Measurements from ENCODE around the gene KLHDC10.
"Not testable (repeated sequence)": the region's sequence is repeated elsewhere in the genome, so short reads cannot be mapped to it uniquely, and the experiment has no call there.

Gene KLHDC10

GRCh38 chr7:130143334-130143732, 73.0 kb downstream of the KLHDC10 start:
- TF ChIP-seq, protein P1, sequence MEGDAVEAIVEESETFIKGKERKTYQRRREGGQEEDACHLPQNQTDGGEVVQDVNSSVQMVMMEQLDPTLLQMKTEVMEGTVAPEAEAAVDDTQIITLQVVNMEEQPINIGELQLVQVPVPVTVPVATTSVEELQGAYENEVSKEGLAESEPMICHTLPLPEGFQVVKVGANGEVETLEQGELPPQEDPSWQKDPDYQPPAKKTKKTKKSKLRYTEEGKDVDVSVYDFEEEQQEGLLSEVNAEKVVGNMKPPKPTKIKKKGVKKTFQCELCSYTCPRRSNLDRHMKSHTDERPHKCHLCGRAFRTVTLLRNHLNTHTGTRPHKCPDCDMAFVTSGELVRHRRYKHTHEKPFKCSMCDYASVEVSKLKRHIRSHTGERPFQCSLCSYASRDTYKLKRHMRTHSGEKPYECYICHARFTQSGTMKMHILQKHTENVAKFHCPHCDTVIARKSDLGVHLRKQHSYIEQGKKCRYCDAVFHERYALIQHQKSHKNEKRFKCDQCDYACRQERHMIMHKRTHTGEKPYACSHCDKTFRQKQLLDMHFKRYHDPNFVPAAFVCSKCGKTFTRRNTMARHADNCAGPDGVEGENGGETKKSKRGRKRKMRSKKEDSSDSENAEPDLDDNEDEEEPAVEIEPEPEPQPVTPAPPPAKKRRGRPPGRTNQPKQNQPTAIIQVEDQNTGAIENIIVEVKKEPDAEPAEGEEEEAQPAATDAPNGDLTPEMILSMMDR (IDR thresholded peaks at IDR 0.05; ENCODE audit: low read depth, low read length, missing control alignments): no peak
- H3K4me3 ChIP-seq (ENCODE audit: low read depth, low read length): no peak overlapping the region
- no peak for DNase-seq (ENCODE audit: low read depth)

DNA sequence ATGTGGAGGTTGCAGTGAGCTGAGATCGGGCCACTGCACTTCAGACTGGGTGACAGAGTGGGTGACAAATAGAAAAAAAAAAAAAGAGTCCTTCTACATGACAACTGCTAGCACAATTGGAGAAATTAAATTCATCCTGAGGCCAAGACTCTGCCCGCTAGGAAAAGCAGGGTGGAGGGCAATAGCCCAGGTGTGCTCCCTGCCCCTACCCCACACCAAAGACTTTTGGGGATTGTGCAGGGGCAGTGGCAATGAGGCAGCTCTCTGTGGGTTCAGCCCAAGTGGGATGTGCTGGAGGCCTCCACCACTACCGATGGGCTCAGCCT, 73.6 kb downstream of the KLHDC10 start:
- TF ChIP-seq, protein P1 (IDR thresholded peaks at IDR 0.05; ENCODE audit: low read depth, low read length, missing control alignments): no peak
- no peak for DNase-seq (ENCODE audit: low read depth)
- H3K4me3 ChIP-seq (ENCODE audit: low read depth, low read length): no peak overlapping the region

- DNase-seq (ENCODE audit: low read depth): no peak
- no peak overlapping the region for H3K4me3 ChIP-seq (ENCODE audit: low read depth, low read length)
- TF ChIP-seq, protein P1 (IDR thresholded peaks at IDR 0.05; ENCODE audit: low read depth, low read length, missing control alignments): no peak
Measured at GRCh38 chr7:130144312-130145171, 74.2 kb downstream of the KLHDC10 start.

GRCh38 chr7:130145424-130146100, 75.2 kb downstream of the KLHDC10 start:
- DNase-seq (ENCODE audit: low read depth): no peak
- TF ChIP-seq, protein P1 (IDR thresholded peaks at IDR 0.05; ENCODE audit: low read depth, low read length, missing control alignments): no peak
- no peak overlapping the region for H3K4me3 ChIP-seq (ENCODE audit: low read depth, low read length)

GRCh38 chr7:130146142-130146541, 75.8 kb downstream of the KLHDC10 start:
- not testable (repeated sequence) for DNase-seq (ENCODE audit: low read depth); H3K4me3 ChIP-seq (ENCODE audit: low read depth, low read length)

DNA sequence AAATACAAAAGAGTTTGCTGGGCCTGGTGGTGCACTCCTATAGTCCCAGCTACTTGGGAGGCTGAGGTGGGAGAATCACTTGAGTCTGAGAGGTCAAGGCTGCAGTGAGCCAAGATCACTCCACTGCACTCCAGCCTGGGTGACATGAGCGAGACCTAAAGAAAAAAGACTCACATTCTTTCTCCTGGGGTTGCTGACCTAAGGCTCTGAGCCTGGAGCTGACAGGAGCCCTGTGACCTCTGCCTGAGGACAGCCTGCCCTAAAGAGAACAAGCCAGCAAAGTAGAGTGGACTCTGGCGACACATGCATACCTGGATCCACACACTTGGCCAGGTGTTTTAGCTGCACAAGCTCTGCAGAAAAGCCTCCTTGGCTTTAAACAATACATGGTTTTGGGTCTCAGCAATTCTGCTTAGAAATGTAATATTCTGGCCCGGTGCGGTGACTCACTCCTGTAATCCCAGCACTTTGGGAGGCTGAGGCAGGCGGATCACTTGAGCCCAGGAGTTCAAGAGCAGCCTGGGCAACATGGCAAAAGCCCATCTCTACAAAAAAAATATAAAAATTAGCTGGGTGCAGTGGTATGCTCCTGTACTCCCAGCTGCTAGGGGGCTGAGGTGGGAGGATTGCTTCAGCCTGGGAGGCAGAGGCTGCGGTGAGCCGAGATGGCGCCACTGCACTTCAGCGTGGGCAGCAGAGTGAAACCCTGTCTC, 76.5 kb downstream of the KLHDC10 start:
- TF ChIP-seq, protein P1 (IDR thresholded peaks at IDR 0.05; ENCODE audit: low read depth, low read length, missing control alignments): no peak
- H3K4me3 ChIP-seq (ENCODE audit: low read depth, low read length): no peak overlapping the region
- DNase-seq (ENCODE audit: low read depth): no peak

GRCh38 chr7:130147710-130148325, 77.5 kb downstream of the KLHDC10 start:
- no peak overlapping the region for H3K4me3 ChIP-seq (ENCODE audit: low read depth, low read length)
- TF ChIP-seq, protein P1 (IDR thresholded peaks at IDR 0.05; ENCODE audit: low read depth, low read length, missing control alignments): no peak
- no peak for DNase-seq (ENCODE audit: low read depth)
